Coronary artery (tissue), 2 donors: ENCODE data around the gene FRMD1.

Source experiments
- DNase-seq: peaks from one replicate; pipeline ENCODE4 v3.0.0-alpha.2; 2017; ENCODE audit warnings: low spot score
- H3K27ac ChIP-seq, 2 donors: fragments of 200-600 bp; sonication (generic); one replicate each; pipeline ENCODE4 v1.5.1; 2016 to 2019
- H3K4me3 ChIP-seq: fragments of 200-600 bp; sonication (generic); 2 replicates; pipeline ENCODE4 v1.5.1; 2016; ENCODE audit warnings: mild to moderate bottlenecking, moderate library complexity
- TF ChIP-seq, protein P1 (sequence below): fragments of 200-600 bp; sonication (generic); IDR thresholded peaks from one replicate; pipeline ENCODE4 v1.5.1; 2019; ENCODE audit warnings: antibody characterized with exemption

FRMD1 gene

DNA sequence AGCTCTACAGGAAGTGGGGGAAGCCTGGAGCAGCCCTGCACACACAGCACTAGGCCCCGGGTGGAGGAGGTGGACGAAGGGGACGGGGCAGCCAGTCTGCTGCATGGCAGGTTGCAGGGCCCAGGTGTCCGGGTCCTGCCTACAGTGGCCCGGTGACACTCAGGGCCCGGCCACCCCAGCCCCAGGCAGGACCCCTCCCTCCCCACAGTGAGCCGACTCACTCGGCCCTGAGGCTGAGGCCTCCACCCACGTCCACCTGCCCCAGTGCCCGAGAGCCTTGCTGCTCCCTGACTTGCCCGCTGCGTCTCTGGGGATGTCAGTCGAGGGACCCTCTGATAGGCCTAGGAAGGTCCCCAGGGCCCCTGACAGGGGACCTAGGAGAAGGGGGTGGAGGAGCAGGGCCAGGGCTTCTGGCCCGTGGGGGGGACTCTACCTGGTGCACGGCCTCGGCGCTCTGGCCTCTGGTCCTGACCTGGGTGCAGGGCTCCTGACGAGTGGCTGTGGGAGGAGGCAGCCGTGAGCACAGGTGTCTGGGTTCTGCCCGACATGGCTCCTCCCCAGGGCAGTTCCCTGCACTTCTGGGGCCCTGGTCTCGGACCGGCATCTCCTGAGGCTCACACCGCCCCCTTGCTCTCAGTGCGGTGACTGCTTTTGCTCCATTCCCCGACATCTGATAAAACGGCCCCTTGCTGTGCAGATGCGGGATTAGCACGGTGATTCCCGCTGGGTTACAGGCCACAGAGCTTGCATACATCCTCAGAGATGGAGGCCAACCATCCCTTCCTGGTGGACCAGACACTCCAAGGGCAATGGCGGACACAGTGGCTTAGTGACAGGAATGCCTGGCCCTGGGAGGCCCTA lies 20.1 kb downstream of the FRMD1 start:
- TF ChIP-seq, protein P1, sequence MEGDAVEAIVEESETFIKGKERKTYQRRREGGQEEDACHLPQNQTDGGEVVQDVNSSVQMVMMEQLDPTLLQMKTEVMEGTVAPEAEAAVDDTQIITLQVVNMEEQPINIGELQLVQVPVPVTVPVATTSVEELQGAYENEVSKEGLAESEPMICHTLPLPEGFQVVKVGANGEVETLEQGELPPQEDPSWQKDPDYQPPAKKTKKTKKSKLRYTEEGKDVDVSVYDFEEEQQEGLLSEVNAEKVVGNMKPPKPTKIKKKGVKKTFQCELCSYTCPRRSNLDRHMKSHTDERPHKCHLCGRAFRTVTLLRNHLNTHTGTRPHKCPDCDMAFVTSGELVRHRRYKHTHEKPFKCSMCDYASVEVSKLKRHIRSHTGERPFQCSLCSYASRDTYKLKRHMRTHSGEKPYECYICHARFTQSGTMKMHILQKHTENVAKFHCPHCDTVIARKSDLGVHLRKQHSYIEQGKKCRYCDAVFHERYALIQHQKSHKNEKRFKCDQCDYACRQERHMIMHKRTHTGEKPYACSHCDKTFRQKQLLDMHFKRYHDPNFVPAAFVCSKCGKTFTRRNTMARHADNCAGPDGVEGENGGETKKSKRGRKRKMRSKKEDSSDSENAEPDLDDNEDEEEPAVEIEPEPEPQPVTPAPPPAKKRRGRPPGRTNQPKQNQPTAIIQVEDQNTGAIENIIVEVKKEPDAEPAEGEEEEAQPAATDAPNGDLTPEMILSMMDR = no peak
- H3K27ac ChIP-seq = no peak overlapping the region
- no peak for DNase-seq
- no peak overlapping the region for H3K4me3 ChIP-seq

GRCh38 chr6:168057836-168058235 lies 21.2 kb downstream of the FRMD1 start:
- DNase-seq = no peak

DNA sequence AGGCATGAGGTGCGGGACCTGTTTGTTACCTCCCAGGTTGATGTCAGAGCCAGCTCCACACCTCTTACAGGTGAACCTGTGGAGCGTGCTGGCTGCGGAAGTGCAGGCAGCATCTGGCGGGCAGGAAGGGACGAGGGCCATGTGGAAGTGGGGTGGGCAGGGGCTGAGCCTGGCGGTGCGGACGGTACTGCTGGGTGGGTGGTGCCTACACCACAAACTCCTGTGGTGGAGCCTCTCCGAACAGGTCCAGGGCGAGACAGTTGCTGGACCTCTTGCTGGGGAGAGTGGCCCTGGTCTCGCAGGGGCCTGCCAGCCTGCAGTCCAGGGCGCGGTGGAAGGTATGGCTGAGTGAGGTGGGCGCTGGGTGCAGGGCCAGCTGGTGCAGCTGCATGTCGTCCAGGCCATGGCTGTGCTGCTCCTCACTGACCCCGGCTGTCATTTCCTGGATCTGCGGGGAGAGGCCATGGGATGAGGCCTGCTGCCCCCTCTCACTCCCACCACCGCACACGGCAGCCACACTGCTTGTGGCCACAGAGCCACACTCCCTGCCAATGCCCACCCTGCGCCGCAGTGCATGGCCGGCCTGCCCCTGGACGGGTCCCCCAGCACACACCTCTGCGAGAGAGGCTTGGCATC lies 22.0 kb downstream of the FRMD1 start:
- DNase-seq = no peak
- TF ChIP-seq, protein P1 = no peak
- Histone ChIP-seq H3K4me3 (no peak overlapping the region), H3K27ac (no peak overlapping the region)

More at GRCh38 chr6:168057836-168058235, 21.2 kb downstream of the FRMD1 start:
- Histone ChIP-seq H3K27ac (no peak overlapping the region), H3K4me3 (no peak overlapping the region)
- TF ChIP-seq, protein P1 = no peak

DNA sequence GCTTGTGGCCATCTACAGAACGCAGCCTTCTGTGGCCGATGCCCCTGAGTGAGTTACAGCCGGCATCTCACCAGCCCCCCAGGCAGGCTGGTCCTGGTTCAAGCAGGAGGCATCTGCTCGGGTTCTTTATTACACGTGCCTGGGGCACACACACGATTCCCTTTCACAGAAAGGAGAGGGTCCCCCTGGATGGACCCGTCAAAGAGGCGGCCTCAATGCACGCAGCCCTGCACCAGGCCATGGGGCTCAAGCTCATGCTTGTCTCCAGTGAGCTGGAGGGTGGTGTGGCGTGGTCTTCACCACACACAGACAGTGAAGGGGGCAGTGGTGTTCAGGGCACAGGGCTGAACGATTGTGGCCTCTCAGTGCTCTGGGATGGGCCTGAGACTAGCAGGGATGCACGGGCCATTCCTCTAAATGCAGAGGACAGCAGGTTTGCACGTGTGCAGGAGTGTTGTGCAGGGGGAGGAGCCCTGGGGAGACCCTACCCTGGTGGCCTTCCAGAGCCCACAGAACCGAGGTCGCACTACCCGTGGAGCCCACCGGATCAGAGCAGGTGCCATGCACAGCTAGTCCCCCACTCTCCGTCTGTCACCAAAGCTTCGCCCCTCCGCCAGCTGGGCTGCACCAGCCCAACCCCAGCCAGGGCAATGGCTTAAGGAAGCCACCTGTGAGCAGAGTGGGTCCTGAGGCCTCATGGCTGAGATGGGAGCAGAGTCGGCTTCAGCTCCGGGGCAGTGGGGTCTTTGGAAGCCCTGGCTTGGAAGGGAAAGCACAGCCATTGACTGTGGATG lies 23.1 kb downstream of the FRMD1 start:
- Histone ChIP-seq H3K4me3 (no peak overlapping the region), H3K27ac (no peak overlapping the region)
- DNase-seq = no peak
- TF ChIP-seq, protein P1 = no peak

DNA sequence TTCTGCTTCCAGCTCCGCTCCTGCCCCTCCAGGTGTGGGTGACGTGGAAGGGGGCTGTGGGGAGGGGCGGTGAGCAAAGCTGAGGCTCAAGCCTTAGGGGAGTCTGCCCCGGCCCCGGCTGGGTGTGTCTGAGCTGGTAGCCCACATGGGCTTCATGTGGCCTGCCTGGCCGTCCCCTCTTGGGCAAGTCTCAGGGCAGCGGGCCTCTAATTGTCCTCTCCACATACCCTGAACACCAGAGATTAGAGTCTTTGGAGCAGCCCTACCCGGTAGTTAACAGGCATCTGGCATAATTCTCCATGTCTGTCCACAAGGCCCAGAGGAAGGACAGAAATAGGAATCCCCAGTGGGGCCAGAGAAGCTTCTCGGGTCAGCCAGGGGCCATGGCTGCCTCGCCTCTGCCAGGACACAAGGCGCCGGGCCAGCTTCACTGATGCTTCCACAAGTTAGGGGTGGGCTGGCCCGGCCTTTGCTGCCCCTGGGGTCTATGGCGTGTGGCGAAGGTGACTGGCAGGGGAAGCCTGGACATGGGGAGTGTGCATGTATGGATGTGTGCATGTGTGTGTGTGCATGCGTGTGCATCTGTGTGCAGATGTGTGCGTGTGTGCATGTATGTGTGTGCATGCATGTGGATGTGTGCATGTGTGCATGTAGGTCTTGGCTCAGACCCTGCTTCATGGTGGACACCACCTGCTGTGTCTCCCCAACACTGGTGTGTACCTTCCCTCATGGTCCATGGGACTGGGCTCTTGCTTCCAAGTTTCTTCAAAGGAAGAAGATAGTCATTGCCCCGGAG lies 24.0 kb downstream of the FRMD1 start:
- TF ChIP-seq, protein P1 = no peak
- H3K27ac ChIP-seq = no peak overlapping the region
- no peak overlapping the region for H3K4me3 ChIP-seq
- no peak for DNase-seq

DNA sequence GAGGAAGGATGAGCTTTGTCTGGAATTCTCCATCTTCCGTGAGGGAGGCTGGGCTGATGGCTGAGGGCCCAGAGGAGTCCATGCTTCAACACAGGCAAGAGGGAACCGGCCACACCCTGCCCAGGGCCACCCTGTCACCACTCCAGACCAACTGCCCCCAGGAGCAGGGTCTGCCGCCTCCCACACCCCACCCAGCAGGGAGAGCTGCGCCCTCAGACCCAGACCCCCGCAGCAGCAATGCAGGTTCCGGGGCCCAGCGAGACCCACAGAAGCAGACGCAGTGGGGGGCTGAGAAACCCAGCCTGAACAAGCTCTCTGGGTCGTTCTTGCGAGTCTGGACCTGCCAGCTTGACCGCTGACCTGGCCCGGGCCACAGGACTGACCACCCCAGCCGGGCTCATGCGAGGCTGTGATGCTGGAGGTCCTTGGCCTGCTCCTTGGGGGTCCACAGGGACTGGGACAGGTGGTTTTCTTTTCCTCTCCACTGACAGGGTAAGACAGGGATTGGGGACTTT lies 25.0 kb downstream of the FRMD1 start:
- H3K27ac ChIP-seq = no peak overlapping the region
- no peak for DNase-seq
- no peak overlapping the region for H3K4me3 ChIP-seq
- TF ChIP-seq, protein P1 = no peak
